GM19043 (cell line): ENCODE measurements around the gene MAEA.

ENCODE experiments used
- ATAC-seq: cut with Tn5 transposase; IDR thresholded peaks from one replicate; pipeline ENCODE4 v1.9.1; 2021; ENCODE audit warnings: low read depth; ENCODE audit not compliant: unreplicated experiment

Gene MAEA

GRCh38 chr4:1376841-1377605, 87.3 kb downstream of the MAEA start:
- no peak for ATAC-seq

GRCh38 chr4:1377606-1378261, 88.0 kb downstream of the MAEA start:
- ATAC-seq: no peak

DNA sequence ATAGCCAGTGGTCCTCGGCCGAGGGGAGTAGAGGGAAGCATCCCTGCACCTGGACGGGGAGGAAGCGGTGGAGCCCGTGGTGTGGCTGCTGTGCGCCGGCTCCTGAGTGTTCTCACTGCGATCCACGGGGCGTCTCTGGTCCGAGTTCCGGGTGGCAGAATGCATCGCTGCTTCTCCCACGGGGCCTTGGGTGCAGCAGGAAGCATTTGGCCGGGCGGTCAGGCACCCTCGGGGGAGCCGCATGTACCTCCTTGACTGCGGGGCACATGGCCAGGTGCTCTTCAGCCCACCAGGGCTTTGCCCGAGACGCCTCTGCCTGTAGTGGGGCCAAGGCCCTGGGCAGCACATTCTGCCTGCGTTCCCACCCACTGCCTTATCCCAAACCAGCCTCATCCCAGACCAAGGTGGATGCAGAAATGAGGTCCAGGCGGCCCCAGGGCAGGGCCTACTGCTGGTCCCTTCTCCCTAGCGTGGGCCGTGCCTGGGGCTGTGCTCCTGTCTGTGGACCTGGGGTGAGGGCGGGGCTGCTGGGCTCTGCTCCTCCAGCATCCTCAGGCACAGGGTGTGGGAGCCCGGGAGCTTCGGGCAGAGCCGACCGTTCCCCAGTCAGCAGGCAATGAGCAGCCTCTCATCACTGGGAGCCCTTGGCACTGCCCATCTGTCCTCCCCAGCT, 89.0 kb downstream of the MAEA start:
- no peak for ATAC-seq

DNA sequence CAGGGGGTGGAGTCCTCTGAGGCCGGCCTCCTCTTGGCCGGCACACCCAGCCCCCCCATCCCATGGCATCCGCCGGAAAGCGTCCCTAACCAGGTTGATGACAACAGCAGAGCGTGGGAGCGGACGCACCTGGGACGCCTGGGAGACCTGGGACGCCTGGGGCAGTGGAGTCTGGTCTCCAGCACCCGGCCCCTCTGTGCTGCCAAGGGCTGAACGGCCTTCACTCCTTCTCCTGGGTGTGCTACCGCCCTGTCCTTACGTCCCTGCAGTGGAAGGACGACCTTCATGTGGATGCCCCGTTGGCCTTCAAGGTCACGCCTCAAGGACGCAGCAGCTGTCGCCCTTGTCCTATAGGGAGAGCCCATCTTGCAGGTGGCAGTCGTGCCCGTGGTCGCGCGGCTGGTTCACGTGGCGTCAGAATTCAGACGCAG, 89.7 kb downstream of the MAEA start:
- ATAC-seq: no peak

DNA sequence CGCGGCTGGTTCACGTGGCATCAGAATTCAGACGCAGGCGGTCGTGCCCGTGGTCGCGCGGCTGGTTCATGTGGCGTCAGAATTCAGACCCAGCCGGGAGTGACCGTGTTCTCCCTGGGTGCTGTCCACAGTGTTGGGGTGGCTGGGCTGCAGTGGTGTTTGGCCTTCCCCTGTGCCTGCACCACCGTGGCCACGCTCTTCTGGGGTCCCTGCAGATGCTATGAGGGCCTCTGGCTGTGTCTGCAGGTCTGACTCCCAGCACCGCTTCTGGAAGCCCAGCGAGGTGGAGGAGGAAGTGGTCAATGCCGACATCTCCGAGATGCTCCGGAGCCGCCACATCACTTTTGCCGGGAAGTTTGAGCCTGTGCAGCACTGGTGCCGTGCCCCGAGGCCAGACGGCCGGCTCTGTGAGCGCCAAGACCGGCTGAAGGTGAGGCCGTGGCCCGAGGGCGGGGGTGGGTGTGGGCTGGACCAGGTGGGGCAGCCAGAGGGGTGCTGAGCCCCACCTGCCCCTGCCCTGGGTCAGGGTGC, 90.2 kb downstream of the MAEA start:
- ATAC-seq: no peak

DNA sequence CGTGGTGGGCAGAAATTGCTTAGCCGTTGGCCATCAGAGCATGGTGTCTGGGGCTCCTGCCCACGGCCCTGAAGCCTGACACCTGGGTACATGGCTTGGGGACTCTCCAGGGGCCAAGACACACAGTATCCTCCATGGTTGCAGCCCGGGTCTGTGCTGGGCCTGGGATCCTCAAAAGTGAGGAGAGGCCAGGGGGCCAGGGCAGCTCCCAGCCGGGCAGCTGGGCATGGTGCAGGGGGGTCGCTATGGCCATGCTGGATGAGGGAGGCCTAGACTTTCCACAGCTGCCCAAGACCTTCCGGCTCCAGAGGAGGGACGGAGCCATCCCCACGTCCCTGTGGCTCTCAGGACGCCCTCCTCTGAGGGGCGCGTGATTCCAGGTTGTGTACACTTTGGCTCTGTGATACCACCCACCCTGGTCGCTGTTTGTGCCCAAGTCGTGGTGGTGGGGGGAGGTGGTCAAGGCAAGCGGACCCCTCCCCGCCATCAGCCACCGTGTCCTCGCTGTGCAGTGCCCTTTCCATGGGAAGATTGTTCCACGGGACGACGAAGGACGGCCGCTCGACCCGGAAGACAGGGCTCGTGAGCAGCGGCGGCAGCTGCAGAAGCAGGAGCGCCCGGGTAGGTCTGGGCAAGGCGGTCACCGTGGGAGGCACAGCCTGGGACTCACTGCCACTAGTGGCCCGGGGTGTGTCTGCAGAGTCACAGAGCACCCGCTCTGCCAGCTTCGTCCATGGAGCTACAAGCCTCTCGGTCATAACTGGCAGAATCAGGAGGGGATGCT, 90.9 kb downstream of the MAEA start:
- ATAC-seq: no peak

DNA sequence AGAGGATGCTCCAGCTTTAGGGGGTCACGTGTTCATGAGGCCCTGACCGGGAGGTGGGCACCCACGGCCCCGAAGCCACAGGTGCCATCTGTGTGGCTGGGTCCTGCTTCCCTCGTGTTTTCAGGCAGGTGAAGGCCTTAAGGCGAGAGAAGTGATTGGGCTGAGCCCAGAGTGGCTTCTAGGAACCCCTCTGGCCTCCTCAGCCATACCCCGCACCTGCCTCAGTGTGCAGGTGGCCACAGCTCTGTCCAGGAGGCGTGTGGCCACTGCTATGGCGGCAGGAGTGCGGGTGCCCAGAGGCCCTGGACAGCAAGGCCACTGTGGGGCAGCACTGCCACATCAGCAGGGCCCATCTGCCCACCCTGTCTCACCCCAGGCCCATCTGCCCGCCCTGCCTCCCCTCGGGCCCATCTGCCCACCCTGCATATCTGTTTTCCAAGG, 91.5 kb downstream of the MAEA start:
- ATAC-seq: no peak

DNA sequence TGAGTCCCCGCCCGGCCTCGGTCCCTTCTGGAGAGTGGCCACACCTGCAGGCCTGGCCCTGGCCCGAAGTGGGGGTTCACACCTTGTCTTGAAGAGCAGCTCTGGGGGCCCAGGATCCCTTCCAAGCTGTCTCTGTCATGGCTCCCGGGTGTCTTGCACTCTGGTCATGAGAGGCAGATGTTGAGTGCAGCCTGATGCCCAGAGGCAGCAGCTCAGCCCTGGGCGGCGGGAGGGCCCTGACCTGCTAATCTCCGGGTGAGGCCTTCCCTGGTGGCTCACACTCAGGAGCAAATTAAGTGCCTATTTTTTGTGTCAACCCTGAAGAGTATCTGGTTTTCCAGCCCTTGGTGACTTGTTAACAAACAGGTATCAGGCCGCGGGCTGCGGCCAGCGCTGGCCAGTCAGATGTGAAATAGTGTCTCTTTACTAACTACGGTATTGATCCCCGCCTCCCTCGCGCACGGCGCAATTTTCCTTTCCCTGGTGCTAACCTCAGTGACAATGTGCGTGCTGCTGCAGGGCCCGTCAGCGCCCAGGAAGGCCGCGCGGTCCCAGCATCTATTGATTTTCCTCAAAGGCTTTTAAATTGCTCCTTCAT, 92.4 kb downstream of the MAEA start:
- no peak for ATAC-seq

DNA sequence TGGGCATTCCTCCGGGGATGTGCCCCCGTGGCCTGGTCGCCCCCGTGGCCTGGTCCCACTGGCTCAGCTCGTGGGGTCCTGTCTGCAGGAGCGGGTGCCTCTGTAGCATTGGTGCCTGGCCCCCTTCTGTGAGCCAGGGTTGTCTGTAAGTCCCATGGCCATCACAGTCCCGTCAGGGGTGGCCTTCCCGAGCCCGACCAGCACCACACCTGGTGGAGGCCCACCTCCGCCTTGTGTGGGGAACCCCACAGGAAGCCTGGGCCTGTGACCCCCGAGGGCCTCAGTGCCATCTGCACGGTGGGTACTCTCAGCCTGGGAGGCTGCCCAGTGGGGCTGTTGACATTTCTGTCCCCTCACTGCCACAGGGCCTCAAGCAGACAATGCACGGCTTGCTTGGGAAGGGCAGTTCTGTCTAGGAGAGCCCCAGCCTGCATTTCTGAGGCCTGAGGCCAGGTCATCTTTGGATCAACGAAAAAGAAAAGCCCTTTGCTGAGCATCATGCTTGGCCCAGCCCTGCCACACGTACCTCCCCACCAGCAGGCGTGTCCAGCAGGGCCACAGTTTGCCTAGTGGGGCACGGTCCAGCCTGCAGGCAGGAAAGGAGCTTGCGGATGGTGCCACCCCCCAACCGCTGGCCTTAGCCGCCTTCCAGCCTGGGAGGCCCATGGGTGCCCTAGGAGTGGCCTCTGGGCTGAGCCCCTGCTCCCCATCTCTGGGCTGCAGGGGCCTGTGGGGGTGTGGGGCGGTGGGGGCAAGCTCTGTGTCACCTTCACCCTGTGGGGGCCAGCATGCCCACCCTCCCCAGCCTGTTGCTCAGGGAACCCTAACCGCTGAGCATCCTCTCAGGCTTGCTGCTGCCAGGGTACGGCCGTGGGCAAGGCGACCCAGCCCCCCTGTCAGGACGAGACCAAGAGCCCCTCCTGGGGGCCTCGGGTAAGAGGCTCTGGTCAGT, 93.4 kb downstream of the MAEA start:
- no peak for ATAC-seq

GRCh38 chr4:1383728-1384591, 94.3 kb downstream of the MAEA start:
- ATAC-seq: no peak

DNA sequence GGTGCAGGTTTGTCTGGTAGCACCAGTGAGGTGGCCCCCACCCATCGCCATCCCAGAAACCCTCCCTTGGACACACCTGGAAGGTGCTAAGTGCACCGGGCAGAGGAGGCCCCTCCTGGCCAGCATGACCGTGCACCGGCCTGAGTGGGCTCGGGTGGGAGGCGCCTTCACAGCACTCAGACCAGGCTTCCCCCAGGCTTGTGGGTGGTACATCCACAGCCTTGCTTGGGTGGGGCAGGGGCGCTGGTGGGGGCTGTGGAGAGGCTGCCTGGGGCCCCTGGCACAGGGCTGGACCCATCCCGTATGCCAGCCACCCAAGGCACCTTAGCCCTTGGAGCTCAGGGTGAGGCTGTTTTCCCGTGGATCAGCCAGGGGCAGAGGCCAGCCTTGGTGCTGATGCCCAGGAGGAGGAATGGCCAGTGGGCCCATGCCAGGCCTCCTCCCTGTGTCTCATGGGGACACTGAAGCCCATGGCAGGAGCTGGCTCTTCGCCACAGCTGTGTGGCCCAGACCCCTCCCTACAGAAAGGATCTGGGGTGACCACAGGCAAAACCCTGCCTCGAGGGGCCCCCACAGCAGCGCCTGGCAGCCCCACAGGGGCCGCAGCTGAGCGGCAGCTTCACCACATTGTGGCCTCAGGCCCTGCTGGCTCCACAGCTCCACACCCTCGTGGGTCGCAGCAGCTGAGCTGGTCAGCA, 95.1 kb downstream of the MAEA start:
- no peak for ATAC-seq

- ATAC-seq: no peak
Observed at GRCh38 chr4:1385373-1386340, 96.0 kb downstream of the MAEA start.
